GM23338 (cell line): ENCODE data around the gene XPO6. TPM values are rescaled to one million over a fixed set of nuclear protein-coding genes. Genes with fewer than 3 reads are reported as not detected.

Experiments used
- ATAC-seq: fragments of 200-7000 bp; cut with Tn5 transposase; 3 replicates; pipeline ENCODE4 v1.9.1; 2020
- DNase-seq: peaks from one replicate; pipeline ENCODE4 v3.0.0-alpha.2; 2015; ENCODE audit warnings: low spot score
- H2AFZ ChIP-seq: fragments of 200-600 bp; sonication (generic); 2 replicates; pipeline ENCODE4 v1.8.0; 2016; ENCODE audit warnings: antibody characterized with exemption, mild to moderate bottlenecking, moderate library complexity
- H3F3A ChIP-seq: fragments of 200-600 bp; sonication (generic); replicated peaks from 2 replicates; pipeline ENCODE4 v1.8.0; 2017; ENCODE audit warnings: antibody characterized with exemption, mixed run types, low read depth
- H3K27ac ChIP-seq: fragments of 200-600 bp; sonication (generic); 2 replicates; pipeline ENCODE4 v1.6.1; 2016; ENCODE audit warnings: low read depth
- H3K27me3 ChIP-seq: fragments of 200-600 bp; sonication (generic); 2 replicates; pipeline ENCODE4 v1.8.0; 2016; ENCODE audit warnings: mild to moderate bottlenecking, mixed run types, moderate library complexity; ENCODE audit not compliant: insufficient read depth
- H3K36me3 ChIP-seq: fragments of 200-600 bp; sonication (generic); 2 replicates; pipeline ENCODE4 v1.8.0; 2016; ENCODE audit warnings: mild to moderate bottlenecking; ENCODE audit not compliant: insufficient read depth
- H3K4me1 ChIP-seq: fragments of 200-600 bp; sonication (generic); 2 replicates; pipeline ENCODE4 v1.8.0; 2016; ENCODE audit warnings: mild to moderate bottlenecking, moderate library complexity; ENCODE audit not compliant: insufficient read depth
- H3K4me2 ChIP-seq: fragments of 200-600 bp; sonication (generic); 2 replicates; pipeline ENCODE4 v1.7.1; 2017; ENCODE audit warnings: mixed run types
- H3K4me3 ChIP-seq: fragments of 200-600 bp; sonication (generic); 2 replicates; pipeline ENCODE4 v1.6.1; 2016; ENCODE audit warnings: mixed run types
- H3K79me2 ChIP-seq: fragments of 200-600 bp; sonication (generic); replicated peaks from 2 replicates; pipeline ENCODE4 v1.8.0; 2017; ENCODE audit warnings: mild to moderate bottlenecking; ENCODE audit not compliant: insufficient read depth
- H3K9me2 ChIP-seq: fragments of 200-600 bp; sonication (generic); 2 replicates; pipeline ENCODE4 v1.8.0; 2017; ENCODE audit not compliant: insufficient read depth
- H4K20me1 ChIP-seq: fragments of 200-600 bp; sonication (generic); replicated peaks from 2 replicates; pipeline ENCODE4 v1.8.0; 2017; ENCODE audit warnings: mild to moderate bottlenecking; ENCODE audit not compliant: insufficient read depth
- H3K27ac Mint-ChIP-seq: 2 replicates; pipeline ENCODE4 v1.8.0; 2020; ENCODE audit warnings: inconsistent platforms, mild to moderate bottlenecking, moderate library complexity, mixed read lengths
- H3K27me3 Mint-ChIP-seq: 3 replicates; pipeline ENCODE4 v1.8.0; 2022; ENCODE audit warnings: low read depth, mild to moderate bottlenecking, moderate library complexity, mixed read lengths, inconsistent platforms; ENCODE audit not compliant: insufficient read depth, poor library complexity
- H3K36me3 Mint-ChIP-seq: 3 replicates; pipeline ENCODE4 v1.8.0; 2021; ENCODE audit warnings: low read depth, mild to moderate bottlenecking, inconsistent platforms, moderate library complexity, mixed read lengths
- H3K4me1 Mint-ChIP-seq: 3 replicates; pipeline ENCODE4 v1.8.0; 2020; ENCODE audit warnings: mild to moderate bottlenecking, inconsistent platforms, mixed read lengths
- H3K4me3 Mint-ChIP-seq: 3 replicates; pipeline ENCODE4 v1.8.0; 2021; ENCODE audit warnings: moderate library complexity, mild to moderate bottlenecking, inconsistent platforms, mixed read lengths
- H3K9me3 Mint-ChIP-seq: 3 replicates; pipeline ENCODE4 v1.8.0; 2020; ENCODE audit warnings: moderate library complexity, mild to moderate bottlenecking, inconsistent platforms, mixed read lengths
- CREB1 ChIP-seq: fragments of 250-450 bp; sonication (Bioruptor Pico); IDR thresholded peaks from 2 replicates; pipeline ENCODE4 v1.5.0; 2020; ENCODE audit warnings: low read depth, mild to moderate bottlenecking, moderate library complexity
- EZH2 ChIP-seq: fragments of 200-600 bp; sonication (generic); IDR thresholded peaks from one replicate; pipeline ENCODE4 v1.8.0; 2017; ENCODE audit warnings: antibody characterized with exemption, mild to moderate bottlenecking, low read depth; ENCODE audit not compliant: unreplicated experiment
- JUNB ChIP-seq: IDR thresholded peaks from one replicate; pipeline ENCODE4 v1.6.1; 2016; ENCODE audit warnings: antibody characterized with exemption; ENCODE audit not compliant: unreplicated experiment
- NANOG ChIP-seq: IDR thresholded peaks from 2 replicates; pipeline ENCODE4 v1.6.1; 2016; ENCODE audit warnings: antibody characterized with exemption, borderline replicate concordance
- STAT1 ChIP-seq: IDR thresholded peaks from one replicate; pipeline ENCODE4 v1.6.1; 2016; ENCODE audit warnings: antibody characterized with exemption; ENCODE audit not compliant: unreplicated experiment
- ZNF331 ChIP-seq: fragments of 250-450 bp; sonication (Bioruptor Pico); IDR thresholded peaks from 2 replicates; pipeline ENCODE4 v1.5.0; 2020; ENCODE audit warnings: low read depth, mild to moderate bottlenecking, moderate library complexity
- polyA plus RNA-seq: library from polyadenylated mRNA; unstranded; fragments of >200 nt; fragmentation: Nextera tagmentation; extraction: Ambion mirVana; gene quantifications from 2 replicates; pipeline ENCODE4 v1.2.1, GENCODE V29; 2016
- total RNA-seq: library from RNA; depleted of rRNA; stranded (reverse); fragments of >200 nt; shearing (Covaris generic); gene quantifications from 2 replicates; pipeline ENCODE4 v1.2.3, GENCODE V29; 2014
- TF ChIP-seq, protein P1 (sequence below): IDR thresholded peaks from one replicate; pipeline ENCODE4 v1.6.1; 2018; ENCODE audit warnings: antibody characterized with exemption; ENCODE audit not compliant: unreplicated experiment
- TF ChIP-seq, protein P2 (sequence below): IDR thresholded peaks from 2 replicates; pipeline ENCODE4 v1.6.1; 2016; ENCODE audit warnings: antibody characterized with exemption
- TF ChIP-seq, protein P3 (sequence below), 2 experiments: fragments of 200-600 bp in 1 of 2; sonication (generic) in 1 of 2; conservative IDR thresholded peaks; 2 replicates each; pipeline versions ENCODE4 v1.5.1 to v1.6.1; 2016 to 2017; ENCODE audit warnings: antibody characterized with exemption in 2 of 2, low read depth in 2 of 2, mild to moderate bottlenecking in 2 of 2, moderate library complexity in 1 of 2

XPO6 gene
- total and polyA plus RNA-seq, 2 experiments from 2014 or later = 83.9 to 178 TPM

DNA sequence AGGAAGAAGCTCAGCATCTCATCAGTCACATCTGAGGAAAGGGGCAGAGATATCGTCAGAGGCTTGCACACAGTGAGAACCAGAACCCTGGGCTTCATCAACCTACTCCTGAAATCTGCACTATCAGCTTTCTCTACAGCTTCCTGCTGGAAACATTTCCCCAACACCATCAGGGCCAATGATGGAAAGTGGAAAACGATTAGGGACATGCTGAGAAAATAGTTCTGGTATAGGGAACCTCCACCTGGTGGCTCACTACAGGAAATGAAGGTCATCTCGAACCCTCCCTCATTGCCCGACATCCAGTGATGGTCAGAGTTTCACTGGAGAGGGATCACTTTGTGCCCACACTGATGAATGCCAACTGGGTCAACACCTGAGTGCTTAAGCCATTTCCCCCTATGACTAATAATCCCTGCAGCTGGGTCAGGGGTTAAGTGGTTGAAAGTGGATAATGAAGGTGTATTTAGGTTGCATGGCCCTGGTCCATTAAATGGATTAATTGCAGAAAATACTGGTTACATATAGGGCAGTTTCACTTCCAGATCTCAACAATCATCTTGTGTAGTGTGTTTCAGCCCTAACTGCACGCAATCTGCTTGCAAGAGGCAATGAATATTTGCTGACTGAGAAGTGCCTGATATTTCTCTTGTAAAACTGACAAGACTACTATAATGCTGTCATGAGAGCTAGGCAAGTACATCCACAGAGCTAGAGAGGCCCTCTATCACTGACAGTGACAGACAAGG, 105.1 kb downstream of the XPO6 start:
- Mint-ChIP-seq H3K4me3 (no peak overlapping the region), H3K4me1 (no peaks in the 10 kb centered on the region), H3K27ac (no peak overlapping the region), H3K27me3 (peaks cover 3% of the 10 kb centered on the region), H3K36me3 (peaks cover 85% of the 10 kb centered on the region), H3K9me3 (no peaks in the 10 kb centered on the region)
- no peak for ATAC-seq
- Histone ChIP-seq H4K20me1 (peaks cover 11% of the 10 kb centered on the region), H3K27me3 (no peaks in the 10 kb centered on the region), H3K36me3 (peaks cover 36% of the 10 kb centered on the region), H3K27ac (peak overlapping the region; percentile 14; the same call in 1 of the 2 replicates), H3K79me2 (peaks cover 9% of the 10 kb centered on the region), H3K4me2 (no peak overlapping the region), H3K9me2 (no peaks in the 10 kb centered on the region), H2AFZ (no peak overlapping the region), H3K4me3 (no peak overlapping the region), H3F3A (no peaks in the 10 kb centered on the region), H3K4me1 (no peaks in the 10 kb centered on the region)
- TF ChIP-seq CREB1 (no peak), JUNB (no peak), ZNF331 (CRISPR knock-in tag) (no peak), EZH2 (no peak)
- TF ChIP-seq, protein P1, sequence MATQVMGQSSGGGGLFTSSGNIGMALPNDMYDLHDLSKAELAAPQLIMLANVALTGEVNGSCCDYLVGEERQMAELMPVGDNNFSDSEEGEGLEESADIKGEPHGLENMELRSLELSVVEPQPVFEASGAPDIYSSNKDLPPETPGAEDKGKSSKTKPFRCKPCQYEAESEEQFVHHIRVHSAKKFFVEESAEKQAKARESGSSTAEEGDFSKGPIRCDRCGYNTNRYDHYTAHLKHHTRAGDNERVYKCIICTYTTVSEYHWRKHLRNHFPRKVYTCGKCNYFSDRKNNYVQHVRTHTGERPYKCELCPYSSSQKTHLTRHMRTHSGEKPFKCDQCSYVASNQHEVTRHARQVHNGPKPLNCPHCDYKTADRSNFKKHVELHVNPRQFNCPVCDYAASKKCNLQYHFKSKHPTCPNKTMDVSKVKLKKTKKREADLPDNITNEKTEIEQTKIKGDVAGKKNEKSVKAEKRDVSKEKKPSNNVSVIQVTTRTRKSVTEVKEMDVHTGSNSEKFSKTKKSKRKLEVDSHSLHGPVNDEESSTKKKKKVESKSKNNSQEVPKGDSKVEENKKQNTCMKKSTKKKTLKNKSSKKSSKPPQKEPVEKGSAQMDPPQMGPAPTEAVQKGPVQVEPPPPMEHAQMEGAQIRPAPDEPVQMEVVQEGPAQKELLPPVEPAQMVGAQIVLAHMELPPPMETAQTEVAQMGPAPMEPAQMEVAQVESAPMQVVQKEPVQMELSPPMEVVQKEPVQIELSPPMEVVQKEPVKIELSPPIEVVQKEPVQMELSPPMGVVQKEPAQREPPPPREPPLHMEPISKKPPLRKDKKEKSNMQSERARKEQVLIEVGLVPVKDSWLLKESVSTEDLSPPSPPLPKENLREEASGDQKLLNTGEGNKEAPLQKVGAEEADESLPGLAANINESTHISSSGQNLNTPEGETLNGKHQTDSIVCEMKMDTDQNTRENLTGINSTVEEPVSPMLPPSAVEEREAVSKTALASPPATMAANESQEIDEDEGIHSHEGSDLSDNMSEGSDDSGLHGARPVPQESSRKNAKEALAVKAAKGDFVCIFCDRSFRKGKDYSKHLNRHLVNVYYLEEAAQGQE = no peak
- DNase-seq = no peak

DNA sequence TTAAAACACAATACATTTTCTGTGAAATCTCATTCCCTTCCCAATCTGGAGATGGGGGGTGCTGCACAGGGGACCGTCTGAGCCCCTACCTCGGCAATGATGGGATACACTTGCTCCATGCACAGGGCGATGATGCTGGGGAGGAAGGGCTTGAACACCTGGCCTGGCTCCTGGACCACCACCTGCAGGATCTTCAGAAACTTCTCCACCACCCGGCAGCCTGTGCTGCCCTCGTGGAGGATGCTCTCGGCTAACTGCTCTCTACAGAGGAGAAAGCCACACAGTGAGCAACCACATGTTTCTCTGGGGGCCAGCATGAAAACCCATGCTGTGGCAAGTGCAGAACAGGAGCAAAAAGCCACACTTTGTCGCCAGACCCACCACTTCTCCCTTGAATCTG, 105.8 kb downstream of the XPO6 start:
- no peaks in the 10 kb centered on the region for H3K27me3 ChIP-seq
- Mint-ChIP-seq H3K4me1 (no peaks in the 10 kb centered on the region), H3K27me3 (peaks cover 3% of the 10 kb centered on the region), H3K9me3 (no peaks in the 10 kb centered on the region), H3K27ac (no peak overlapping the region), H3K36me3 (peaks cover 84% of the 10 kb centered on the region), H3K4me3 (no peak overlapping the region)
- DNase-seq (no peak), ATAC-seq (no peak)
- no peak overlapping the region for H3K4me2 ChIP-seq
- H3K79me2 ChIP-seq = peaks cover 9% of the 10 kb centered on the region
- no peaks in the 10 kb centered on the region for H3K4me1 ChIP-seq
- H3K27ac ChIP-seq = no peak overlapping the region
- H4K20me1 ChIP-seq = peaks cover 11% of the 10 kb centered on the region
- no peak overlapping the region for H2AFZ ChIP-seq
- H3K9me2 ChIP-seq = no peaks in the 10 kb centered on the region
- no peaks in the 10 kb centered on the region for H3F3A ChIP-seq
- no peak overlapping the region for H3K4me3 ChIP-seq
- H3K36me3 ChIP-seq = peaks cover 36% of the 10 kb centered on the region
- TF ChIP-seq, protein P2, sequence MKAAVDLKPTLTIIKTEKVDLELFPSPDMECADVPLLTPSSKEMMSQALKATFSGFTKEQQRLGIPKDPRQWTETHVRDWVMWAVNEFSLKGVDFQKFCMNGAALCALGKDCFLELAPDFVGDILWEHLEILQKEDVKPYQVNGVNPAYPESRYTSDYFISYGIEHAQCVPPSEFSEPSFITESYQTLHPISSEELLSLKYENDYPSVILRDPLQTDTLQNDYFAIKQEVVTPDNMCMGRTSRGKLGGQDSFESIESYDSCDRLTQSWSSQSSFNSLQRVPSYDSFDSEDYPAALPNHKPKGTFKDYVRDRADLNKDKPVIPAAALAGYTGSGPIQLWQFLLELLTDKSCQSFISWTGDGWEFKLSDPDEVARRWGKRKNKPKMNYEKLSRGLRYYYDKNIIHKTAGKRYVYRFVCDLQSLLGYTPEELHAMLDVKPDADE = no peak
- TF ChIP-seq NANOG (no peak), STAT1 (no peak), CREB1 (no peak)
- TF ChIP-seq, protein P3, sequence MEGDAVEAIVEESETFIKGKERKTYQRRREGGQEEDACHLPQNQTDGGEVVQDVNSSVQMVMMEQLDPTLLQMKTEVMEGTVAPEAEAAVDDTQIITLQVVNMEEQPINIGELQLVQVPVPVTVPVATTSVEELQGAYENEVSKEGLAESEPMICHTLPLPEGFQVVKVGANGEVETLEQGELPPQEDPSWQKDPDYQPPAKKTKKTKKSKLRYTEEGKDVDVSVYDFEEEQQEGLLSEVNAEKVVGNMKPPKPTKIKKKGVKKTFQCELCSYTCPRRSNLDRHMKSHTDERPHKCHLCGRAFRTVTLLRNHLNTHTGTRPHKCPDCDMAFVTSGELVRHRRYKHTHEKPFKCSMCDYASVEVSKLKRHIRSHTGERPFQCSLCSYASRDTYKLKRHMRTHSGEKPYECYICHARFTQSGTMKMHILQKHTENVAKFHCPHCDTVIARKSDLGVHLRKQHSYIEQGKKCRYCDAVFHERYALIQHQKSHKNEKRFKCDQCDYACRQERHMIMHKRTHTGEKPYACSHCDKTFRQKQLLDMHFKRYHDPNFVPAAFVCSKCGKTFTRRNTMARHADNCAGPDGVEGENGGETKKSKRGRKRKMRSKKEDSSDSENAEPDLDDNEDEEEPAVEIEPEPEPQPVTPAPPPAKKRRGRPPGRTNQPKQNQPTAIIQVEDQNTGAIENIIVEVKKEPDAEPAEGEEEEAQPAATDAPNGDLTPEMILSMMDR (conservative IDR thresholded peaks at IDR 0.05; ENCODE audit: low read depth in 2 of 2) = no peak
